Activated effector memory CD4-positive, alpha-beta T cell treated with anti-CD3 and anti-CD28 coated beads, Interleukin-2, amount 50 U/mL, for 16 hours (primary cell): ENCODE results near the gene PTPRD.

Source experiments
- DNase-seq: peaks from one replicate; pipeline ENCODE4 v3.0.0-alpha.2; 2020

Gene PTPRD

GRCh38 chr9:10612641-10613398, at the start of gene PTPRD:
TSS of gene PTPRD (minus strand) at chr9:10613002.
- no peak for DNase-seq

GRCh38 chr9:10661994-10662393, 49.2 kb upstream of the PTPRD start:
- no peak for DNase-seq

GRCh38 chr9:10661376-10661775, 48.6 kb upstream of the PTPRD start:
- no peak for DNase-seq

GRCh38 chr9:10651012-10651411, 38.2 kb upstream of the PTPRD start:
- DNase-seq, result no peak

GRCh38 chr9:10649076-10649475, 36.3 kb upstream of the PTPRD start:
- DNase-seq, result no peak

- no peak for DNase-seq
These were observed 21.0 kb upstream of the PTPRD start for GRCh38 chr9:10633785-10634184.

GRCh38 chr9:10614196-10614800, 1.5 kb upstream of the PTPRD start:
- DNase-seq, result no peak

GRCh38 chr9:10613419-10613818, 617 bp upstream of the PTPRD start:
- DNase-seq, result no peak

GRCh38 chr9:10605388-10605787, 7.4 kb downstream of the PTPRD start:
- DNase-seq, result no peak

GRCh38 chr9:10604927-10605326, 7.9 kb downstream of the PTPRD start:
- no peak for DNase-seq

GRCh38 chr9:10597801-10598200, 15.0 kb downstream of the PTPRD start:
- DNase-seq, result no peak

GRCh38 chr9:10594482-10594881, 18.3 kb downstream of the PTPRD start:
- DNase-seq, result no peak

GRCh38 chr9:10586407-10586806, 26.4 kb downstream of the PTPRD start:
- no peak for DNase-seq

- no peak for DNase-seq
These were observed 41.1 kb downstream of the PTPRD start for GRCh38 chr9:10571699-10572098.

GRCh38 chr9:10566848-10567247, 46.0 kb downstream of the PTPRD start:
- no peak for DNase-seq

GRCh38 chr9:10562581-10563343, 50.0 kb downstream of the PTPRD start:
- DNase-seq, result no peak

GRCh38 chr9:10548348-10548747, 64.5 kb downstream of the PTPRD start:
- no peak for DNase-seq

- DNase-seq, result no peak
These were observed 74.7 kb downstream of the PTPRD start for GRCh38 chr9:10538073-10538472.

GRCh38 chr9:10534850-10535249, 78.0 kb downstream of the PTPRD start:
- no peak for DNase-seq

- no peak for DNase-seq
These were observed 86.8 kb downstream of the PTPRD start for GRCh38 chr9:10525972-10526371.

- DNase-seq, result no peak
These were observed 89.6 kb downstream of the PTPRD start for GRCh38 chr9:10523164-10523563.

- DNase-seq, result no peak
These were observed 100.7 kb downstream of the PTPRD start for GRCh38 chr9:10512144-10512543.

- no peak for DNase-seq
These were observed 123.9 kb downstream of the PTPRD start for GRCh38 chr9:10488937-10489336.

- DNase-seq, result no peak
These were observed 133.6 kb downstream of the PTPRD start for GRCh38 chr9:10479172-10479571.
